DND-41 (cell line): ENCODE measurements around the gene HDAC10.
A peak's percentile ranks its signal among the peaks of the same experiment; 100 is the strongest.

Experiments
- ATAC-seq: fragments of 200-7000 bp; cut with Tn5 transposase; 3 replicates; pipeline ENCODE4 v1.9.1; 2021; ENCODE audit warnings: low read depth; ENCODE audit not compliant: insufficient read depth
- DNase-seq: peaks from one replicate; pipeline ENCODE4 v3.0.0-alpha.2; 2020
- H2AFZ ChIP-seq: 2 replicates; pipeline ENCODE4 v1.6.0; 2012; ENCODE audit warnings: low read depth, low read length
- H3K27ac ChIP-seq: 2 replicates; pipeline ENCODE4 v1.5.1; 2012; ENCODE audit warnings: low read length, inconsistent platforms
- H3K27me3 ChIP-seq: fragments of 200-600 bp; sonication (generic); 2 replicates; pipeline ENCODE4 v1.6.0; 2012; ENCODE audit warnings: low read length, mild to moderate bottlenecking, inconsistent platforms; ENCODE audit not compliant: insufficient read depth, poor library complexity
- H3K36me3 ChIP-seq: 2 replicates; pipeline ENCODE4 v1.5.1; 2012; ENCODE audit warnings: low read length, inconsistent platforms; ENCODE audit not compliant: insufficient read depth
- H3K4me1 ChIP-seq: 2 replicates; pipeline ENCODE4 v1.5.1; 2012; ENCODE audit warnings: mild to moderate bottlenecking, low read length; ENCODE audit not compliant: insufficient read depth
- H3K4me2 ChIP-seq: 2 replicates; pipeline ENCODE4 v1.6.0; 2012; ENCODE audit warnings: mild to moderate bottlenecking, moderate library complexity, low read length, inconsistent platforms; ENCODE audit not compliant: insufficient read depth
- H3K4me3 ChIP-seq, 2 experiments: fragments of 200-600 bp in 1 of 2; shearing (Covaris generic) in 1 of 2; 2 replicates each; pipeline ENCODE4 v1.5.1; 2012 to 2016; ENCODE audit warnings: inconsistent platforms in 2 of 2, low read length in 2 of 2, mild to moderate bottlenecking in 2 of 2, low read depth in 1 of 2, moderate library complexity in 1 of 2
- H3K79me2 ChIP-seq: 2 replicates; pipeline ENCODE4 v1.6.0; 2012; ENCODE audit warnings: low read length, inconsistent platforms; ENCODE audit not compliant: insufficient read depth
- H3K9ac ChIP-seq: 2 replicates; pipeline ENCODE4 v1.6.0; 2012; ENCODE audit warnings: low read depth, mild to moderate bottlenecking, inconsistent platforms, low read length, moderate library complexity
- H3K9me3 ChIP-seq: 2 replicates; pipeline ENCODE4 v1.5.1; 2012; ENCODE audit warnings: low read length, moderate library complexity, mild to moderate bottlenecking, inconsistent platforms; ENCODE audit not compliant: insufficient read depth, severe bottlenecking
- H4K20me1 ChIP-seq: 2 replicates; pipeline ENCODE4 v1.6.0; 2012; ENCODE audit warnings: low read length; ENCODE audit not compliant: insufficient read depth
- EZH2 ChIP-seq: IDR thresholded peaks from 3 replicates; pipeline ENCODE4 v1.6.1; 2012; ENCODE audit warnings: borderline replicate concordance, low read depth, mild to moderate bottlenecking, moderate library complexity, low read length, inconsistent platforms; ENCODE audit not compliant: severe bottlenecking
- TF ChIP-seq, protein P1 (sequence below): IDR thresholded peaks from 2 replicates; pipeline ENCODE4 v1.5.1; 2012; ENCODE audit warnings: borderline replicate concordance, low read length, moderate library complexity, mild to moderate bottlenecking; ENCODE audit not compliant: poor library complexity, severe bottlenecking; ENCODE audit errors: extremely low read depth

The HDAC10 gene

DNA sequence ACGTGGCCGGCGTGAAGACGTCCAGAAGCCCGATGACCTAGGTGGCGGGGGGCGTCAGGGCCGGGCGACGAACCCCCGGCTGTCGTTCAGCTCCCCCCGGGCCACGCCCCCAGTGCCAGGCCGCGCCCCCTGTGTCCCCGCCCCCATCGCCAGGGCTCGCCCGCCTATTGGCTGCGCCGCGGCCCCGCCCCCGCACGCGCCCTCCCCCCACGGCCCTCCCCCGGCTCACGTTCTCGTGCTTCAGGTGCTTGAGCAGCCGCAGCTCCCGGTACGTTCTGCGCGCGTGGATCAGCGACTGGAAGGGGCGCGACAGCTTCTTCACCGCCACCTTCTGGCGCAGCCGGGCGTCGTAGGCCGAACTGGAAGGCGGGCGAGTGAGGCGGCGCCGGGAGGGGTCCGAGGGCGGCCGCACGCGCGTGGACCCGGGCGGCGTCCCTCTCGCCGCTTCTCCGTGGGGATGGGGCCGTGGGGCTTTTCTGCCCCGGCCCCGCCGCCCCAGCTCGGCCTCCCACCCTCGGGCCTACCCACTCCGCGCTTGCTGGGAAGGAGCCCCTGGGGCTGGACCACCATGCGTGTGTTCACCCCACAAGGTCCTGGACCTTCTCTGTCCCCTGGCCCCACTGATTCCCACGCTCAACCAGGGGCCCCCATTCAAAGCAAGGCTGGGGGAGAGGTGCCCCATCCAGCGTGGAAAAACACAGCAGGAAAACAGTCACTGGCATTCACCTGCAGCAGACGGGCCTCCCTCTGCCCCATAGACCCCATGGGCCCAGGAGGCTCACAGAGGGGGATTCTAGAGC lies 16.7 kb upstream of the HDAC10 start:
- H3K9ac ChIP-seq: no peak overlapping the region
- H3K9me3 ChIP-seq: no peaks in the 10 kb centered on the region
- H3K27me3 ChIP-seq: peaks cover 15% of the 10 kb centered on the region
- 0 out of 2 replicates have a peak overlapping the region, but pooled peaks have one; percentile 71 for H3K4me2 ChIP-seq
- no peak overlapping the region for H3K4me3 ChIP-seq
- no peaks in the 10 kb centered on the region for H3K79me2 ChIP-seq
- H2AFZ ChIP-seq: no peak overlapping the region
- H4K20me1 ChIP-seq: peaks cover 15% of the 10 kb centered on the region
- peaks cover 28% of the 10 kb centered on the region for H3K4me1 ChIP-seq
- TF ChIP-seq EZH2: no peak
- TF ChIP-seq, protein P1, sequence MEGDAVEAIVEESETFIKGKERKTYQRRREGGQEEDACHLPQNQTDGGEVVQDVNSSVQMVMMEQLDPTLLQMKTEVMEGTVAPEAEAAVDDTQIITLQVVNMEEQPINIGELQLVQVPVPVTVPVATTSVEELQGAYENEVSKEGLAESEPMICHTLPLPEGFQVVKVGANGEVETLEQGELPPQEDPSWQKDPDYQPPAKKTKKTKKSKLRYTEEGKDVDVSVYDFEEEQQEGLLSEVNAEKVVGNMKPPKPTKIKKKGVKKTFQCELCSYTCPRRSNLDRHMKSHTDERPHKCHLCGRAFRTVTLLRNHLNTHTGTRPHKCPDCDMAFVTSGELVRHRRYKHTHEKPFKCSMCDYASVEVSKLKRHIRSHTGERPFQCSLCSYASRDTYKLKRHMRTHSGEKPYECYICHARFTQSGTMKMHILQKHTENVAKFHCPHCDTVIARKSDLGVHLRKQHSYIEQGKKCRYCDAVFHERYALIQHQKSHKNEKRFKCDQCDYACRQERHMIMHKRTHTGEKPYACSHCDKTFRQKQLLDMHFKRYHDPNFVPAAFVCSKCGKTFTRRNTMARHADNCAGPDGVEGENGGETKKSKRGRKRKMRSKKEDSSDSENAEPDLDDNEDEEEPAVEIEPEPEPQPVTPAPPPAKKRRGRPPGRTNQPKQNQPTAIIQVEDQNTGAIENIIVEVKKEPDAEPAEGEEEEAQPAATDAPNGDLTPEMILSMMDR: no peak
- H3K27ac ChIP-seq: no peak overlapping the region
- ATAC-seq: no peak
- no peaks in the 10 kb centered on the region for H3K36me3 ChIP-seq
- DNase-seq: no peak

- Histone ChIP-seq H3K79me2 (no peaks in the 10 kb centered on the region), H3K36me3 (no peaks in the 10 kb centered on the region), H3K27me3 (peaks cover 9% of the 10 kb centered on the region)
These were observed 15.9 kb upstream of the HDAC10 start for GRCh38 chr22:50266994-50267393.

GRCh38 chr22:50264946-50265669 lies 14.0 kb upstream of the HDAC10 start:
- peaks cover 10% of the 10 kb centered on the region for H3K4me1 ChIP-seq
- no peaks in the 10 kb centered on the region for H3K79me2 ChIP-seq
- DNase-seq: no peak
- no peak overlapping the region for H3K4me2 ChIP-seq
- ATAC-seq: no peak
- H4K20me1 ChIP-seq: peaks cover 17% of the 10 kb centered on the region
- H3K9ac ChIP-seq: no peak overlapping the region
- H2AFZ ChIP-seq: no peak overlapping the region
- no peak overlapping the region for H3K27ac ChIP-seq
- no peak overlapping the region for H3K4me3 ChIP-seq
- H3K9me3 ChIP-seq: no peaks in the 10 kb centered on the region
- H3K36me3 ChIP-seq: no peaks in the 10 kb centered on the region
- no peak for TF ChIP-seq EZH2
- TF ChIP-seq, protein P1: no peak
- H3K27me3 ChIP-seq: no peaks in the 10 kb centered on the region

More at GRCh38 chr22:50266994-50267393, 15.9 kb upstream of the HDAC10 start:
- Histone ChIP-seq H3K4me3 (no peak overlapping the region), H3K4me1 (peaks cover 27% of the 10 kb centered on the region), H2AFZ (no peak overlapping the region), H3K4me2 (no peak overlapping the region), H3K27ac (no peak overlapping the region), H3K9me3 (no peaks in the 10 kb centered on the region), H3K9ac (no peak overlapping the region), H4K20me1 (peaks cover 17% of the 10 kb centered on the region)
- ATAC-seq (no peak), DNase-seq (no peak)
- no peak for TF ChIP-seq EZH2
- TF ChIP-seq, protein P1: no peak
